ENCODE data around the gene C17orf75.
"Not testable (repeated sequence)": the region's sequence is repeated elsewhere in the genome, so short reads cannot be mapped to it uniquely, and the experiment has no call there.

DNA sequence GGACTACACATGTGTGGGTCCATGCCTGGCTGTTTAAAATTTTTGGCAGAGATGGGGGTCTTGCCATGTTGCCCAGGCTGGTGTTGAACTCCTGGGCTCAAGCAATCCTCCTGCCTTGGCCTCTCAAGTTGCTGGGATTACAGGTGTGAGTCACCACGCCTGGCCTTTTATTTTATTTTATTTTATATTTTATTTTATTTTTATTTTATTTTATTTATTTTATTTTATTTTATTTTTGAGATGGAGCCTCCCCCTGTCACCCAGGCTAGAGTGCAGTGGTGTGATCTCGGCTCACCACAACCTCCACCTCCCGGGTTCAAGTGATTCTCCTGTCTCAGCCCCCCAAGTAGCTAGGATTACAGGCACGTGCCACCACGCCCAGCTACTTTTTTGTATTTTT, 25.3 kb downstream of the C17orf75 start:
- TF ChIP-seq, protein P1, sequence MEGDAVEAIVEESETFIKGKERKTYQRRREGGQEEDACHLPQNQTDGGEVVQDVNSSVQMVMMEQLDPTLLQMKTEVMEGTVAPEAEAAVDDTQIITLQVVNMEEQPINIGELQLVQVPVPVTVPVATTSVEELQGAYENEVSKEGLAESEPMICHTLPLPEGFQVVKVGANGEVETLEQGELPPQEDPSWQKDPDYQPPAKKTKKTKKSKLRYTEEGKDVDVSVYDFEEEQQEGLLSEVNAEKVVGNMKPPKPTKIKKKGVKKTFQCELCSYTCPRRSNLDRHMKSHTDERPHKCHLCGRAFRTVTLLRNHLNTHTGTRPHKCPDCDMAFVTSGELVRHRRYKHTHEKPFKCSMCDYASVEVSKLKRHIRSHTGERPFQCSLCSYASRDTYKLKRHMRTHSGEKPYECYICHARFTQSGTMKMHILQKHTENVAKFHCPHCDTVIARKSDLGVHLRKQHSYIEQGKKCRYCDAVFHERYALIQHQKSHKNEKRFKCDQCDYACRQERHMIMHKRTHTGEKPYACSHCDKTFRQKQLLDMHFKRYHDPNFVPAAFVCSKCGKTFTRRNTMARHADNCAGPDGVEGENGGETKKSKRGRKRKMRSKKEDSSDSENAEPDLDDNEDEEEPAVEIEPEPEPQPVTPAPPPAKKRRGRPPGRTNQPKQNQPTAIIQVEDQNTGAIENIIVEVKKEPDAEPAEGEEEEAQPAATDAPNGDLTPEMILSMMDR (conservative IDR thresholded peaks at IDR 0.05 in 1 of 2, IDR thresholded peaks at IDR 0.05 in 1 of 2; ENCODE audit: low read depth in 1 of 2, low read length in 2 of 2): not testable (repeated sequence)
- TF ChIP-seq EZH2 (IDR thresholded peaks at IDR 0.05; ENCODE audit: low read length, missing control alignments): not testable (repeated sequence)

Data from fibroblast of lung (primary cell).